Lower leg skin (tissue), 3 donors: ENCODE results near the gene NCEH1.

Experiments
- POLR2A ChIP-seq, 2 donors: fragments of 450-650 bp; IDR thresholded peaks; one replicate each; pipeline ENCODE4 v1.6.1; 2016 to 2017; ENCODE audit warnings: antibody characterized with exemption in 2 of 2, mild to moderate bottlenecking in 1 of 2, moderate library complexity in 1 of 2
- TF ChIP-seq, protein P1 (sequence below), 3 donors: fragments of 450-650 bp; IDR thresholded peaks; one replicate each; pipeline ENCODE4 v1.5.1; 2016; ENCODE audit warnings: antibody characterized with exemption in 3 of 3, mild to moderate bottlenecking in 3 of 3, moderate library complexity in 2 of 3

DNA sequence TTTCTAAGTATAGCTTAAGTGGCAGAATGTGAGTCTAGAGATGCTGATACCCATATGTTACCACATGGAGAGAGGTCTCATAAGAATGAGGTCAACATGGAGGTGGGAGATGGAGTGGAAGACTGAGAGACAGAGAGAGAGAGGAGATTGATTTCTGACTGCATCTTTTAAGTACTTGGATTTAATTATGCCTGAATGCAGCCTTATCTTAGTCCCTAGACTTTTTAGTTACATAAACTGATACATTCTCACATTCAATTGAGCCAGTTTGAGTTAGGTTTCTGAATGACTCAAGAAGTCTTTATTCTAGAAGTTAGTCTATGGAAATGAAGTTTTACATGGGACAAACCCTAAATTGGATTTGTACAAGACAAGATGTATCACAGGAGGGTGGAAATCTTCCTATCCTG is 129.1 kb downstream of the NCEH1 start:
- no peak for TF ChIP-seq POLR2A (IDR thresholded peaks at IDR 0.05)
- TF ChIP-seq, protein P1, sequence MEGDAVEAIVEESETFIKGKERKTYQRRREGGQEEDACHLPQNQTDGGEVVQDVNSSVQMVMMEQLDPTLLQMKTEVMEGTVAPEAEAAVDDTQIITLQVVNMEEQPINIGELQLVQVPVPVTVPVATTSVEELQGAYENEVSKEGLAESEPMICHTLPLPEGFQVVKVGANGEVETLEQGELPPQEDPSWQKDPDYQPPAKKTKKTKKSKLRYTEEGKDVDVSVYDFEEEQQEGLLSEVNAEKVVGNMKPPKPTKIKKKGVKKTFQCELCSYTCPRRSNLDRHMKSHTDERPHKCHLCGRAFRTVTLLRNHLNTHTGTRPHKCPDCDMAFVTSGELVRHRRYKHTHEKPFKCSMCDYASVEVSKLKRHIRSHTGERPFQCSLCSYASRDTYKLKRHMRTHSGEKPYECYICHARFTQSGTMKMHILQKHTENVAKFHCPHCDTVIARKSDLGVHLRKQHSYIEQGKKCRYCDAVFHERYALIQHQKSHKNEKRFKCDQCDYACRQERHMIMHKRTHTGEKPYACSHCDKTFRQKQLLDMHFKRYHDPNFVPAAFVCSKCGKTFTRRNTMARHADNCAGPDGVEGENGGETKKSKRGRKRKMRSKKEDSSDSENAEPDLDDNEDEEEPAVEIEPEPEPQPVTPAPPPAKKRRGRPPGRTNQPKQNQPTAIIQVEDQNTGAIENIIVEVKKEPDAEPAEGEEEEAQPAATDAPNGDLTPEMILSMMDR (IDR thresholded peaks at IDR 0.05) = no peak
